ENCODE results near the gene DPP10.

DPP10 gene

DNA sequence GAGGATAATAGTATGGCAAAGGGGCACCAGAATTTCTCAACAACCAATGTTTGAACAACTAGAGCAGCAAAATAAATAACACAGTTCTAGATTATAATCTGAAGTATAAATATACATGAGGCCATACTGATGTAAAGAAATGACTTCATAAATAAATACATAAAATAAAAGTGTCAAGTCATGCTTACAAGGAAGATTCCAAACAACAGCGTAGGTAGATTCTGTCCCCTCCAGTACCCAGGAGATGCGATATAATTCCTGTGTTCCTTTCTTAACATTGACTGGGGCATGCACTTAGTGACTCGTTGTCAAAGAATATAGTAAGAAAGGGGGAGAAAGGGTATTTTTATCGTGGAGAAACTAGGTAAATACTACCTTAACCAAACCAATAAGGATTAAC, 355.1 kb downstream of the DPP10 start:
- H3K4me1 ChIP-seq (ENCODE audit: insufficient read depth, low read length, severe bottlenecking) = no peaks in the 10 kb centered on the region
- no peak overlapping the region for H3K4me3 ChIP-seq (ENCODE audit: low read depth, low read length, poor library complexity, severe bottlenecking)
- no peaks in the 10 kb centered on the region for H4K20me1 ChIP-seq (ENCODE audit: insufficient read depth, low read length)
- H3K9me2 ChIP-seq (ENCODE audit: low read depth, low read length) = no peaks in the 10 kb centered on the region
- H3K79me2 ChIP-seq (ENCODE audit: insufficient read depth, low read length) = no peaks in the 10 kb centered on the region
- no peak overlapping the region for H3K9ac ChIP-seq (ENCODE audit: low read length)
- H3K27me3 ChIP-seq (ENCODE audit: insufficient read depth, low read length) = no peaks in the 10 kb centered on the region
- H3K27ac ChIP-seq (ENCODE audit: low read depth, low read length, poor library complexity, severe bottlenecking) = no peak overlapping the region
- no peaks in the 10 kb centered on the region for H3K36me3 ChIP-seq (ENCODE audit: insufficient read depth, low read length)
- TF ChIP-seq, protein P1, sequence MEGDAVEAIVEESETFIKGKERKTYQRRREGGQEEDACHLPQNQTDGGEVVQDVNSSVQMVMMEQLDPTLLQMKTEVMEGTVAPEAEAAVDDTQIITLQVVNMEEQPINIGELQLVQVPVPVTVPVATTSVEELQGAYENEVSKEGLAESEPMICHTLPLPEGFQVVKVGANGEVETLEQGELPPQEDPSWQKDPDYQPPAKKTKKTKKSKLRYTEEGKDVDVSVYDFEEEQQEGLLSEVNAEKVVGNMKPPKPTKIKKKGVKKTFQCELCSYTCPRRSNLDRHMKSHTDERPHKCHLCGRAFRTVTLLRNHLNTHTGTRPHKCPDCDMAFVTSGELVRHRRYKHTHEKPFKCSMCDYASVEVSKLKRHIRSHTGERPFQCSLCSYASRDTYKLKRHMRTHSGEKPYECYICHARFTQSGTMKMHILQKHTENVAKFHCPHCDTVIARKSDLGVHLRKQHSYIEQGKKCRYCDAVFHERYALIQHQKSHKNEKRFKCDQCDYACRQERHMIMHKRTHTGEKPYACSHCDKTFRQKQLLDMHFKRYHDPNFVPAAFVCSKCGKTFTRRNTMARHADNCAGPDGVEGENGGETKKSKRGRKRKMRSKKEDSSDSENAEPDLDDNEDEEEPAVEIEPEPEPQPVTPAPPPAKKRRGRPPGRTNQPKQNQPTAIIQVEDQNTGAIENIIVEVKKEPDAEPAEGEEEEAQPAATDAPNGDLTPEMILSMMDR (IDR thresholded peaks at IDR 0.05; ENCODE audit: low read length) = no peak
- no peak for TF ChIP-seq EZH2 (IDR thresholded peaks at IDR 0.05; ENCODE audit: borderline replicate concordance, low read length)
- no peaks in the 10 kb centered on the region for H3F3A ChIP-seq (ENCODE audit: insufficient read depth, low read length)
- no peaks in the 10 kb centered on the region for H3K9me3 ChIP-seq (ENCODE audit: low read length)
- no peak overlapping the region for H2AFZ ChIP-seq (ENCODE audit: low read length)
- H3K4me2 ChIP-seq (ENCODE audit: low read length) = no peak overlapping the region

DNA sequence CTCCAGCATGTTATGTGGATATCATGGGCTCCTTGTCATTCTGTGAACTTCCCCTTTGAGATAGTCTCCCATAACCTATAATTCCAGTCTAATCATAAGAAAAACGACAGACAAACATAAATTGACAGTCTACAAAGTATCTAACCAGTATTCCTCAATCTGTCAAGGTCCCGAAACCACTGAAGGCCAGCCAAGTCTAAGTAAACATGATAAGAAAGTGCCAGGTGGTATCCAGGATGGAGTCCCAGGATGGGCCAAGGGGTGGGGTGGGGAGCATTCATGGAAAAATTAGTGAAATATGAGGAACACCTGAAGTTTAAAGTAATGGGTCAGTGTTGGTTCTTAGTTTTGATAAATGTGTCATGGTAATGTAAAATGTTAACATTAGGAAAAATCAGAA, 355.5 kb downstream of the DPP10 start:
- H3K9me3 ChIP-seq (ENCODE audit: low read length) = no peaks in the 10 kb centered on the region
- H2AFZ ChIP-seq (ENCODE audit: low read length) = no peak overlapping the region
- no peak overlapping the region for H3K27ac ChIP-seq (ENCODE audit: low read depth, low read length, poor library complexity, severe bottlenecking)
- no peaks in the 10 kb centered on the region for H3K27me3 ChIP-seq (ENCODE audit: insufficient read depth, low read length)
- H3K9me2 ChIP-seq (ENCODE audit: low read depth, low read length) = no peaks in the 10 kb centered on the region
- no peak overlapping the region for H3K9ac ChIP-seq (ENCODE audit: low read length)
- TF ChIP-seq EZH2 (IDR thresholded peaks at IDR 0.05; ENCODE audit: borderline replicate concordance, low read length) = no peak
- TF ChIP-seq, protein P1 (IDR thresholded peaks at IDR 0.05; ENCODE audit: low read length) = no peak
- no peak overlapping the region for H3K4me3 ChIP-seq (ENCODE audit: low read depth, low read length, poor library complexity, severe bottlenecking)
- no peaks in the 10 kb centered on the region for H3K79me2 ChIP-seq (ENCODE audit: insufficient read depth, low read length)
- H3F3A ChIP-seq (ENCODE audit: insufficient read depth, low read length) = no peaks in the 10 kb centered on the region
- no peaks in the 10 kb centered on the region for H4K20me1 ChIP-seq (ENCODE audit: insufficient read depth, low read length)
- H3K36me3 ChIP-seq (ENCODE audit: insufficient read depth, low read length) = no peaks in the 10 kb centered on the region
- no peak overlapping the region for H3K4me2 ChIP-seq (ENCODE audit: low read length)
- H3K4me1 ChIP-seq (ENCODE audit: insufficient read depth, low read length, severe bottlenecking) = no peaks in the 10 kb centered on the region

- no peak overlapping the region for H3K27ac ChIP-seq (ENCODE audit: low read depth, low read length, poor library complexity, severe bottlenecking)
- H3K9ac ChIP-seq (ENCODE audit: low read length) = no peak overlapping the region
- H4K20me1 ChIP-seq (ENCODE audit: insufficient read depth, low read length) = no peaks in the 10 kb centered on the region
- H3K36me3 ChIP-seq (ENCODE audit: insufficient read depth, low read length) = no peaks in the 10 kb centered on the region
- H3K9me2 ChIP-seq (ENCODE audit: low read depth, low read length) = no peaks in the 10 kb centered on the region
- no peak overlapping the region for H3K4me3 ChIP-seq (ENCODE audit: low read depth, low read length, poor library complexity, severe bottlenecking)
- no peaks in the 10 kb centered on the region for H3K79me2 ChIP-seq (ENCODE audit: insufficient read depth, low read length)
- H2AFZ ChIP-seq (ENCODE audit: low read length) = no peak overlapping the region
- H3K9me3 ChIP-seq (ENCODE audit: low read length) = no peaks in the 10 kb centered on the region
- H3K4me1 ChIP-seq (ENCODE audit: insufficient read depth, low read length, severe bottlenecking) = no peaks in the 10 kb centered on the region
- H3K27me3 ChIP-seq (ENCODE audit: insufficient read depth, low read length) = no peaks in the 10 kb centered on the region
- H3F3A ChIP-seq (ENCODE audit: insufficient read depth, low read length) = no peaks in the 10 kb centered on the region
- H3K4me2 ChIP-seq (ENCODE audit: low read length) = no peak overlapping the region
- no peak for TF ChIP-seq EZH2 (IDR thresholded peaks at IDR 0.05; ENCODE audit: borderline replicate concordance, low read length)
- TF ChIP-seq, protein P1 (IDR thresholded peaks at IDR 0.05; ENCODE audit: low read length) = no peak
Measured at GRCh38 chr2:114800371-114800770, 357.9 kb downstream of the DPP10 start.

Measured in OCI-LY1 (cell line).